A673 (cell line): ENCODE data around the gene FNIP1. TPM values are rescaled to one million over a fixed set of nuclear protein-coding genes. Genes with fewer than 3 reads are reported as not detected.
A peak's percentile ranks its signal among the peaks of the same experiment; 100 is the strongest.

Source experiments
- BruUV-seq: library from RNA; stranded (reverse); fragments of 400-500 nt; replicated peaks from 2 replicates; lab custom pipeline; 2021; lab: Mats Ljungman, UMichigan
- CTCF ChIA-PET: fragments of 300-600 bp; sonication (Branson Sonifier 250); formaldehyde crosslinking; loops from one replicate; lab custom pipeline; 2022; ENCODE audit warnings: antibody characterized with exemption; lab: Charles Lee
- POLR2A ChIA-PET: fragments of 300-600 bp; sonication (Branson Sonifier 250); formaldehyde crosslinking; loops from one replicate; lab custom pipeline; 2022; ENCODE audit warnings: antibody characterized with exemption; ENCODE audit not compliant: low non-redundant PET; lab: Charles Lee
- DNase-seq: peaks from one replicate; pipeline ENCODE4 v3.0.0-alpha.2; 2015; ENCODE audit warnings: low spot score
- H3K27ac ChIP-seq: fragments of 200-600 bp; sonication (generic); 2 replicates; pipeline ENCODE4 v1.5.1; 2016; ENCODE audit warnings: mixed run types, low read depth, mild to moderate bottlenecking, mixed read lengths, antibody characterized with exemption, low read length; ENCODE audit not compliant: poor library complexity, severe bottlenecking
- H3K27me3 ChIP-seq: fragments of 200-600 bp; sonication (generic); replicated peaks from 2 replicates; pipeline ENCODE4 v1.6.1; 2017; ENCODE audit warnings: mixed run types, low read depth, mild to moderate bottlenecking, mixed read lengths, antibody characterized with exemption, low read length; ENCODE audit not compliant: insufficient read depth, poor library complexity
- H3K36me3 ChIP-seq: fragments of 200-600 bp; sonication (generic); 2 replicates; pipeline ENCODE4 v1.6.1; 2016; ENCODE audit warnings: mixed run types, mild to moderate bottlenecking, mixed read lengths, antibody characterized with exemption, low read length; ENCODE audit not compliant: insufficient read depth, poor library complexity, severe bottlenecking
- H3K4me1 ChIP-seq: fragments of 200-600 bp; sonication (generic); 2 replicates; pipeline ENCODE4 v1.6.1; 2017; ENCODE audit warnings: mixed run types, mild to moderate bottlenecking, mixed read lengths, antibody characterized with exemption, low read length; ENCODE audit not compliant: insufficient read depth, poor library complexity, severe bottlenecking
- H3K4me3 ChIP-seq: fragments of 200-600 bp; sonication (generic); 2 replicates; pipeline ENCODE4 v1.5.1; 2016; ENCODE audit warnings: low read depth, mixed run types, mild to moderate bottlenecking, mixed read lengths, low read length; ENCODE audit not compliant: poor library complexity, severe bottlenecking
- H3K9me3 ChIP-seq: fragments of 200-600 bp; sonication (generic); 2 replicates; pipeline ENCODE4 v1.6.1; 2016; ENCODE audit warnings: mixed run types, low read depth, mild to moderate bottlenecking, mixed read lengths, antibody characterized with exemption, low read length; ENCODE audit not compliant: poor library complexity, severe bottlenecking
- CTCF ChIP-seq: fragments of 300-800, 200-600 bp; sonication (generic); conservative IDR thresholded peaks from 2 replicates; pipeline ENCODE4 v1.5.1; 2017; ENCODE audit warnings: low read depth, mild to moderate bottlenecking, antibody characterized with exemption, low read length, moderate library complexity, mixed read lengths
- EZH2 ChIP-seq: fragments of 200-600 bp; sonication (generic); IDR thresholded peaks from 2 replicates; pipeline ENCODE4 v1.6.1; 2017; ENCODE audit warnings: borderline replicate concordance, low read depth, mild to moderate bottlenecking, mixed read lengths, antibody characterized with exemption, low read length; ENCODE audit not compliant: poor library complexity, severe bottlenecking
- intact Hi-C: fragments of 100-400 bp; cut with micrococcal nuclease; formaldehyde crosslinking; loops from one replicate; pipeline ENCODE4 v1.10.0; 2022; ENCODE audit not compliant: unreplicated experiment
- total RNA-seq: library from RNA; stranded (reverse); gene quantifications from 2 replicates; pipeline ENCODE4 v1.2.3, GENCODE V29; 2021

Gene FNIP1
- total RNA-seq, 1 experiment from 2014 or later = 22.9 TPM

- no TSS peak for BruUV-seq
- no peak for DNase-seq
- CTCF ChIA-PET = no interaction called here
- no peaks in the 10 kb centered on the region for H3K9me3 ChIP-seq
- intact Hi-C loops = no loop called here
- no peaks in the 10 kb centered on the region for H3K27me3 ChIP-seq
- H3K27ac ChIP-seq = no peak overlapping the region
- TF ChIP-seq EZH2 (no peak), CTCF (no peak)
- no peaks in the 10 kb centered on the region for H3K4me1 ChIP-seq
- H3K4me3 ChIP-seq = no peak overlapping the region
- no peaks in the 10 kb centered on the region for H3K36me3 ChIP-seq
- POLR2A ChIA-PET = no interaction called here
These were observed 185.8 kb downstream of the FNIP1 start for GRCh38 chr5:131611064-131611381.

- Histone ChIP-seq H3K4me1 (no peaks in the 10 kb centered on the region), H3K27me3 (no peaks in the 10 kb centered on the region), H3K27ac (no peak overlapping the region), H3K4me3 (no peak overlapping the region), H3K36me3 (no peaks in the 10 kb centered on the region), H3K9me3 (no peaks in the 10 kb centered on the region)
- DNase-seq = peak; percentile 14
- intact Hi-C loops = no loop called here
- ChIA-PET POLR2A (no interaction called here), CTCF (no interaction called here)
- no TSS peak for BruUV-seq
- no peak for TF ChIP-seq CTCF
- TF ChIP-seq EZH2 = no peak
These were observed 186.4 kb downstream of the FNIP1 start for GRCh38 chr5:131610198-131611063.

- no peak overlapping the region for H3K4me3 ChIP-seq
- POLR2A ChIA-PET = no interaction called here
- CTCF ChIA-PET = no interaction called here
- H3K9me3 ChIP-seq = no peaks in the 10 kb centered on the region
- H3K27me3 ChIP-seq = no peaks in the 10 kb centered on the region
- H3K27ac ChIP-seq = no peak overlapping the region
- no peaks in the 10 kb centered on the region for H3K36me3 ChIP-seq
- intact Hi-C loops = no loop called here
- no peak for TF ChIP-seq EZH2
- TF ChIP-seq CTCF = no peak
- no TSS peak for BruUV-seq
- no peaks in the 10 kb centered on the region for H3K4me1 ChIP-seq
- no peak for DNase-seq
These were observed 187.0 kb downstream of the FNIP1 start for GRCh38 chr5:131609774-131610173.
